Sigmoid colon (tissue), 4 donors: ENCODE measurements around the gene SFTPB.

Experiments
- POLR2A ChIP-seq, 2 donors: fragments of 450-650 bp; IDR thresholded peaks; one replicate each; pipeline ENCODE4 v1.6.1; 2016; ENCODE audit warnings: antibody characterized with exemption in 2 of 2, mild to moderate bottlenecking in 2 of 2, moderate library complexity in 2 of 2
- POLR2AphosphoS5 ChIP-seq, 4 donors: sonication (generic); formaldehyde crosslinking; IDR thresholded peaks; one replicate each; pipeline ENCODE4 v1.6.1; 2017; ENCODE audit warnings: antibody characterized with exemption in 4 of 4
- TF ChIP-seq, protein P1 (sequence below), 4 experiments: fragments of 450-650 bp in 3 of 4; fragments of 200-600 bp in 1 of 4; IDR thresholded peaks; one replicate each; pipeline ENCODE4 v1.5.1; 2016 to 2019; ENCODE audit warnings: antibody characterized with exemption in 4 of 4, mild to moderate bottlenecking in 3 of 4, moderate library complexity in 2 of 4

DNA sequence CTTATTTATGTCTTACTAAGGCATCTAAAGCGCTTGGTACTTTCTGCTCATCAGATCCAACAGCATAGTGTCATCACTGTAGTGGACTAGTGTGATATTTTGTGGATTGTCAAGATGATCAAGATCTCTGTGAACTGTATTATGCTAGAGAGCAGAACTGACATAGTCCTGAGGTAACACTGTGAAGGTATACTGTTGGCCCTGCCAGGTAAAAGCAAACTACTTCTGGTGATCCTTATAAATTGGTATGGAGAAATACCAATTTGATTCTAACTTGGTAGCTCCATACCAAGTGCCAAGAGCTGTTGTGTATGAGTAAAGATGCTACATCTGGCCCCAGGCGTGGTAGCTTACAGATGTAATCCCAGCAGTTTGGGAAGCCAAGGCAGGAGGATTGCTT lies 15.9 kb downstream of the SFTPB start:
- TF ChIP-seq POLR2A (IDR thresholded peaks at IDR 0.05) (no peak), POLR2AphosphoS5 (IDR thresholded peaks at IDR 0.05) (no peak)
- TF ChIP-seq, protein P1, sequence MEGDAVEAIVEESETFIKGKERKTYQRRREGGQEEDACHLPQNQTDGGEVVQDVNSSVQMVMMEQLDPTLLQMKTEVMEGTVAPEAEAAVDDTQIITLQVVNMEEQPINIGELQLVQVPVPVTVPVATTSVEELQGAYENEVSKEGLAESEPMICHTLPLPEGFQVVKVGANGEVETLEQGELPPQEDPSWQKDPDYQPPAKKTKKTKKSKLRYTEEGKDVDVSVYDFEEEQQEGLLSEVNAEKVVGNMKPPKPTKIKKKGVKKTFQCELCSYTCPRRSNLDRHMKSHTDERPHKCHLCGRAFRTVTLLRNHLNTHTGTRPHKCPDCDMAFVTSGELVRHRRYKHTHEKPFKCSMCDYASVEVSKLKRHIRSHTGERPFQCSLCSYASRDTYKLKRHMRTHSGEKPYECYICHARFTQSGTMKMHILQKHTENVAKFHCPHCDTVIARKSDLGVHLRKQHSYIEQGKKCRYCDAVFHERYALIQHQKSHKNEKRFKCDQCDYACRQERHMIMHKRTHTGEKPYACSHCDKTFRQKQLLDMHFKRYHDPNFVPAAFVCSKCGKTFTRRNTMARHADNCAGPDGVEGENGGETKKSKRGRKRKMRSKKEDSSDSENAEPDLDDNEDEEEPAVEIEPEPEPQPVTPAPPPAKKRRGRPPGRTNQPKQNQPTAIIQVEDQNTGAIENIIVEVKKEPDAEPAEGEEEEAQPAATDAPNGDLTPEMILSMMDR (IDR thresholded peaks at IDR 0.05), result no peak
